CD14-positive monocyte (primary cell): ENCODE results near the gene BEGAIN. TPM values are rescaled to one million over a fixed set of nuclear protein-coding genes. Genes with fewer than 3 reads are reported as not detected.

Experiments used
- DNase-seq, 3 donors: peaks; one replicate each; pipeline ENCODE4 v3.0.0-alpha.2; 2011 to 2022
- H2AFZ ChIP-seq: 2 replicates; pipeline ENCODE4 v1.6.0; 2012; ENCODE audit warnings: mild to moderate bottlenecking, low read depth, low read length, inconsistent platforms; ENCODE audit not compliant: insufficient read depth, poor library complexity, severe bottlenecking
- H3K27ac ChIP-seq, 2 donors: 1 replicate in 1 of 2; 2 replicates in 1 of 2; pipeline ENCODE4 v1.5.1; 2012 to 2013; ENCODE audit warnings: low read length in 2 of 2, control low read depth in 1 of 2, inconsistent platforms in 1 of 2, low read depth in 1 of 2, mild to moderate bottlenecking in 1 of 2
- H3K27me3 ChIP-seq, 2 donors: one replicate each; pipeline versions ENCODE4 v1.6.0 to v1.6.1; 2011 to 2013; ENCODE audit warnings: low read length in 2 of 2; ENCODE audit not compliant: control insufficient read depth in 2 of 2, insufficient read depth in 2 of 2
- H3K36me3 ChIP-seq, 2 donors: replicated peaks in 1 of 2; 1 replicate in 1 of 2; 2 replicates in 1 of 2; pipeline versions ENCODE4 v1.5.1 to v1.6.1; 2012 to 2013; ENCODE audit warnings: low read length in 2 of 2, control low read depth in 1 of 2, inconsistent platforms in 1 of 2, mild to moderate bottlenecking in 1 of 2; ENCODE audit not compliant: insufficient read depth in 2 of 2, control insufficient read depth in 1 of 2
- H3K4me1 ChIP-seq, 2 donors: 1 replicate in 1 of 2; 2 replicates in 1 of 2; pipeline versions ENCODE4 v1.5.1 to v1.6.1; 2012 to 2013; ENCODE audit warnings: low read length in 2 of 2, control low read depth in 1 of 2, inconsistent platforms in 1 of 2, mild to moderate bottlenecking in 1 of 2, moderate library complexity in 1 of 2; ENCODE audit not compliant: insufficient read depth in 2 of 2, control insufficient read depth in 1 of 2
- H3K4me2 ChIP-seq: replicated peaks from 2 replicates; pipeline ENCODE3; 2012; ENCODE audit warnings: low read length, moderate library complexity, mild to moderate bottlenecking; ENCODE audit not compliant: poor library complexity, severe bottlenecking; ENCODE audit errors: extremely low read depth
- H3K4me3 ChIP-seq, 3 experiments: fragments of 200-600 bp in 1 of 3; sonication (generic) in 1 of 3; replicated peaks in 1 of 3; 1 replicate in 2 of 3; 2 replicates in 1 of 3; pipeline ENCODE4 v1.5.1; 2011 to 2013; ENCODE audit warnings: low read length in 3 of 3, mild to moderate bottlenecking in 3 of 3, control low read depth in 2 of 3, low read depth in 2 of 3, inconsistent platforms in 1 of 3, moderate library complexity in 1 of 3
- H3K79me2 ChIP-seq: 2 replicates; pipeline ENCODE4 v1.6.0; 2012; ENCODE audit warnings: mild to moderate bottlenecking, control low read depth, inconsistent platforms, low read length, moderate library complexity; ENCODE audit not compliant: insufficient read depth
- H3K9ac ChIP-seq: 2 replicates; pipeline ENCODE4 v1.6.0; 2017; ENCODE audit warnings: low read length, mild to moderate bottlenecking; ENCODE audit not compliant: insufficient read depth, poor library complexity, severe bottlenecking
- H3K9me3 ChIP-seq, 2 donors: replicated peaks in 1 of 2; 1 replicate in 1 of 2; 2 replicates in 1 of 2; pipeline versions ENCODE4 v1.5.1 to v1.6.1; 2012 to 2013; ENCODE audit warnings: low read length in 2 of 2, control low read depth in 1 of 2; ENCODE audit not compliant: control insufficient read depth in 1 of 2, insufficient read depth in 1 of 2
- H4K20me1 ChIP-seq: 2 replicates; pipeline ENCODE4 v1.6.0; 2012; ENCODE audit warnings: mild to moderate bottlenecking, low read length, control low read depth, moderate library complexity; ENCODE audit not compliant: insufficient read depth
- H3K27ac Mint-ChIP-seq, 7 donors: one replicate each; pipeline ENCODE4 v1.8.0; 2020; ENCODE audit warnings: mild to moderate bottlenecking in 7 of 7, mixed read lengths in 7 of 7, moderate library complexity in 6 of 7, inconsistent platforms in 2 of 7
- H3K27me3 Mint-ChIP-seq, 3 donors: one replicate each; pipeline ENCODE4 v1.8.0; 2021 to 2022; ENCODE audit warnings: low read depth in 3 of 3, mild to moderate bottlenecking in 3 of 3, mixed read lengths in 3 of 3, moderate library complexity in 3 of 3, inconsistent platforms in 1 of 3
- H3K36me3 Mint-ChIP-seq, 2 donors: one replicate each; pipeline ENCODE4 v1.8.0; 2020; ENCODE audit warnings: mixed read lengths in 2 of 2, inconsistent platforms in 1 of 2, mild to moderate bottlenecking in 1 of 2
- H3K4me1 Mint-ChIP-seq: one replicate; pipeline ENCODE4 v1.8.0; 2020; ENCODE audit warnings: mild to moderate bottlenecking, mixed read lengths
- H3K4me3 Mint-ChIP-seq, 2 donors: one replicate each; pipeline ENCODE4 v1.8.0; 2020; ENCODE audit warnings: mild to moderate bottlenecking in 2 of 2, mixed read lengths in 2 of 2, moderate library complexity in 1 of 2
- H3K9me3 Mint-ChIP-seq, 7 donors: one replicate each; pipeline ENCODE4 v1.8.0; 2020 to 2022; ENCODE audit warnings: mixed read lengths in 7 of 7, mild to moderate bottlenecking in 6 of 7, moderate library complexity in 6 of 7, inconsistent platforms in 2 of 7
- CTCF ChIP-seq: fragments of 200-600 bp; IDR thresholded peaks from one replicate; pipeline ENCODE4 v1.8.0; 2022; ENCODE audit warnings: antibody characterized with exemption, mild to moderate bottlenecking
- WGBS: methylation state at CpG from one replicate; pipeline ENCODE4 v1.1.5; 2013; ENCODE audit warnings: missing lambda C conversion rate; ENCODE audit not compliant: insufficient coverage; 5-methylcytosine and 5-hydroxymethylcytosine counted together
- intact Hi-C, 2 donors: fragments of 100-400 bp; cut with micrococcal nuclease; formaldehyde crosslinking; loops; one replicate each; pipeline versions ENCODE4 v1.15.0 to v1.15.1; 2023
- polyA plus RNA-seq, 3 donors: library from polyadenylated mRNA; depleted of rRNA in 1 of 3; unstranded in 2 of 3; stranded (reverse) in 1 of 3; fragments of 300-500 nt in 2 of 3; fragments of >200 nt in 1 of 3; fragmentation: Illumina TruSeq in 2 of 3; gene quantifications; 1 replicate in 2 of 3; 2 replicates in 1 of 3; pipeline ENCODE4 v1.2.3, GENCODE V29; 2012 to 2021

The BEGAIN gene
- polyA plus RNA-seq, 3 donors = 0.25 to 0.45 TPM; not detected in 1

GRCh38 chr14:100538351-100539002 lies 48.7 kb downstream of the BEGAIN start:
- H3K9ac ChIP-seq = no peak overlapping the region
- no peak for DNase-seq
- H3K9me3 ChIP-seq = no peaks in the 10 kb centered on the region
- no peak for TF ChIP-seq CTCF
- H3K4me1 ChIP-seq = peaks cover 16% of the 10 kb centered on the region in 2 donors
- peaks cover 8% of the 10 kb centered on the region for H4K20me1 ChIP-seq
- no peaks in the 10 kb centered on the region for H3K79me2 ChIP-seq
- peaks cover 0 to 15% (median 11%) of the 10 kb centered on the region in 3 donors for H3K27me3 Mint-ChIP-seq
- H2AFZ ChIP-seq = no peak overlapping the region
- intact Hi-C loops = no loop called here
- peaks cover 0 to 4% of the 10 kb centered on the region in 2 donors for H3K36me3 Mint-ChIP-seq
- no peak overlapping the region for H3K27ac ChIP-seq
- 98% methylated on average over 67 of the region's 69 CpGs for WGBS
- H3K4me3 Mint-ChIP-seq = no peak overlapping the region
- no peak overlapping the region for H3K4me2 ChIP-seq
- H3K4me3 ChIP-seq = no peak overlapping the region
- H3K36me3 ChIP-seq = no peaks in the 10 kb centered on the region
- H3K4me1 Mint-ChIP-seq = peaks cover 15% of the 10 kb centered on the region
- H3K27ac Mint-ChIP-seq = no peak overlapping the region
- no peaks in the 10 kb centered on the region for H3K27me3 ChIP-seq
- peaks cover 0 to 2% (median 0%) of the 10 kb centered on the region in 7 donors for H3K9me3 Mint-ChIP-seq

- 89% methylated on average over 25 of the region's 53 CpGs for WGBS
Observed at GRCh38 chr14:100537446-100538350, 49.5 kb downstream of the BEGAIN start.

More at GRCh38 chr14:100537446-100538350, 49.5 kb downstream of the BEGAIN start:
- intact Hi-C loops = no loop called here
- Histone ChIP-seq H3K27ac (no peak overlapping the region), H3K79me2 (no peaks in the 10 kb centered on the region), H3K4me1 (peaks cover 24% of the 10 kb centered on the region in 2 donors), H3K9me3 (no peaks in the 10 kb centered on the region), H3K27me3 (no peaks in the 10 kb centered on the region), H3K36me3 (no peaks in the 10 kb centered on the region), H2AFZ (no peak overlapping the region), H3K4me2 (no peak overlapping the region), H3K4me3 (no peak overlapping the region), H4K20me1 (peaks cover 8% of the 10 kb centered on the region), H3K9ac (no peak overlapping the region)
- H3K9me3 Mint-ChIP-seq = peaks cover 0 to 2% (median 0%) of the 10 kb centered on the region in 7 donors
- H3K4me1 Mint-ChIP-seq = peaks cover 23% of the 10 kb centered on the region
- no peak overlapping the region for H3K4me3 Mint-ChIP-seq
- no peak for TF ChIP-seq CTCF
- no peak overlapping the region for H3K27ac Mint-ChIP-seq
- peaks cover 0 to 4% of the 10 kb centered on the region in 2 donors for H3K36me3 Mint-ChIP-seq
- H3K27me3 Mint-ChIP-seq = peaks cover 0 to 16% (median 11%) of the 10 kb centered on the region in 3 donors
- no peak for DNase-seq
